CD4-positive, alpha-beta T cell treated with Interleukin-4 for 4 hours (primary cell): ENCODE results near the gene MAPK4.
"Not testable (repeated sequence)": the region's sequence is repeated elsewhere in the genome, so short reads cannot be mapped to it uniquely, and the experiment has no call there.

ENCODE experiments used
- DNase-seq: peaks from one replicate; pipeline ENCODE4 v3.0.0-alpha.2; 2020

MAPK4 gene

GRCh38 chr18:50695431-50696176, 135.7 kb downstream of the MAPK4 start:
- DNase-seq = no peak

DNA sequence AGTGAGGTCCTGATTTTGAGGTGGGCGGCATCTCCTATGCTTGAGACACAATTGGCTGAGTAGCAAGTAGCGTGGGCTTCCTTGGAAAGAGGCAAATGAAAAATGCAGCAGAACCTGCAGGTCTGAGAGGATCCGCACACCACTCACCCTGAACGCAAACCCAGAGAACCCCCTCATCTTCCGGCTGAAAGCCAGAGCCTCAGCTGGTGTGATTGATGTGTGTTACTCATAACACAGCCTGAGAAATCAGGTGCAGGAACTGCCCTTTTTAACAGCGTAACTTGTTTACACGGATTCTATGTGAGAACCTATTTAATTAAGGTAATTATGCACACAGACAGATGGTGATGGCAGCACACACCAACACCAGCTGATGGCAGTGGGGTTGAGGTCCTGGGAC, 136.5 kb downstream of the MAPK4 start:
- DNase-seq = no peak

- no peak for DNase-seq
Observed at GRCh38 chr18:50696929-50697328, 137.0 kb downstream of the MAPK4 start.

DNA sequence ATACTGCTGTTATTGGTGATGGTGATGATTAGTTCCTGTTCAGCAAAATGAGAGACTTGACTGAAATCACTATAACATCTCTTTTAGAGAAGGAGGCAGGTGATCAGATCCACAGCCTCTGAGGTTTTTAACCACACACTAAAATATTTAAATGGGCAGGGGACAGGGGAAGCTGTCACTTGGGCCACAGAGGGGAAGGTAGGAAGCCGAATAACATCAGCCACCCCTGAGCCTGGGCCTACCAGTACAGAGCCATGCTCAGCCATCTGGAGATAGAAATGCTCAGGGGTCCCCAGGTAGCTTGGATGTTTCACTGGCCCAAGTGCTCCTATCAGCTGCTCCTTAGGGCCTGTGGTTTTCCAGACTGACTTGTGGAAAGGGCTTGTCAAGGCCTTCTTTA, 137.6 kb downstream of the MAPK4 start:
- no peak for DNase-seq

DNA sequence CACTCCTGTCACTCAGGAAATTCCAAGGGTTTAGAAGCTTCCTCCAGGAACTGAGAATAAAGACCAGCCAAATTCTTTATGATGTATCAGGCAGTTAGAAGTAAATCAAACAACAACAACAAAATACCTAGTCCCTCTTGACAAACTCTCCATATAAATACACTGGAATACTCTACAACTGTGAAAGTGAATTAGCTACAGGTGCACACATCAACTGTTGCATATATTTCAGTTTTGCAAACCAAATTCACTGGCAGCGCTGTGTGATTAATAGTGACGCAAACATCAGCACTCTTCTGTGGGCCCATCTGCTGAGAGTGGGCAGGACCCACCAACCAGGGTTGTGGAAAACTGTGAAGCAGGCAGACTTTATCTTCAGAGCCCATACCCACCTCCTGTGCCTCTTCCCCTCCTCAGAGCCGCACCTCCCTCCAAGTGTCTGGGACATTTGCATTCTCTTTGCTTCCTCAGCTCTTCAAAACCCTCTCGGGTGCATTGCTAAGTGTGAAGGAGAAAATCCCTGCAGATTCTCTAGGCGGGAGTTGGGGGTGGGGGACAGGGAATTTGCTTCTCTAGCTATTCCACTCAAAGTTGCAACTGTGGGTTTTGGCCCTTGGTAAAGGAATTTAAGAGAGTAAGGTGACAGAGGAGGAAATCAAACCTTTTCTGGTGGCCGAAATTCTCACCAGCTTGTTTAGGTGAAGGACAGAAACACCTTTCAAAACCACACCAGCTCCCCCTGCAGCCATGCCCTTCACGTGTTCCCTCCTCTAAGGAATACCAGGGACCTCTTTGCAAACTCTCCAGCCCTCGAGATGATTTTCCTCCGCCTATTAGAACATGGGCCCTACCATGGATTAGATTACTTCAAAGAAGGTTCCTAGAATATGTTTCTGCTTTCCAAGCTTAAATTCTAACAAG, 140.6 kb downstream of the MAPK4 start:
- DNase-seq = no peak

GRCh38 chr18:50704357-50704940, 144.6 kb downstream of the MAPK4 start:
- DNase-seq = no peak

DNA sequence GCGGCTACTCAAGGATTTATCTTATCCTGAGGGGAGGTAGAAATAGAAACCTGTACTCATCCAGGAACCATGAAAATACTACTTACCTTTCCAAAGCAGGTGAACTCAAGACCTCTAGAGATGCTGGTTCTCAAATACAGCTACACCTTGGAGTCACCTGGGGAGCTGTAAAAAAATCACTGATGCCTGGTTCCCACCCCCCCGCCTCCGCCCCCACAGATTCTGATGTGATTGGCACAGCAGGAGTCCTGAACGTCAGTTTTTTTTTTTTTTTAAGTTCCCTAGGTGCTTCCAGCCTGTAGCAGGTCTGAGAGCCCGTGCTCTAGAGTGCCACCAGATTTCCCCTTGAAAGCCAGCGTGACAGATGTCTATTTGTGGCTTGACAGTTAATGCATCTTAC, 146.3 kb downstream of the MAPK4 start:
- DNase-seq = no peak

DNA sequence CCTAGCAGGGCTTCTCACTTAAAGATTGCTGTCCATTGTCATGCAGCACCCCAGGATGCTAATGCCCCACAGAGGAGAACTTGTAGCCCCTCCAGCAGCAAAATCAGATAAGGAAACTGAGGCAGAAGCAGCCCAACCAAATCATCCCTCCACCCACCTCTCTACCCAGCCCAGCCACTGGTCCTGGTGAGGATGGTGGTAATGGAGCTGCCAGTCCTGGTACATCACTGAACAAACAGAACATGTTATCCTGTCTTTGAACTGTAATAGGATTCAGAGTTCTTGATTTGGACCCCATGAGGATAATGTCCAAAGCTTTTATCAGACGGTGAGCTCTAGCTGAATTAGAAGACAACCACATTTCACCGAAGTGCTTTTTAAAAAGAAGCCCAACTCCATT, 146.8 kb downstream of the MAPK4 start:
- no peak for DNase-seq

DNA sequence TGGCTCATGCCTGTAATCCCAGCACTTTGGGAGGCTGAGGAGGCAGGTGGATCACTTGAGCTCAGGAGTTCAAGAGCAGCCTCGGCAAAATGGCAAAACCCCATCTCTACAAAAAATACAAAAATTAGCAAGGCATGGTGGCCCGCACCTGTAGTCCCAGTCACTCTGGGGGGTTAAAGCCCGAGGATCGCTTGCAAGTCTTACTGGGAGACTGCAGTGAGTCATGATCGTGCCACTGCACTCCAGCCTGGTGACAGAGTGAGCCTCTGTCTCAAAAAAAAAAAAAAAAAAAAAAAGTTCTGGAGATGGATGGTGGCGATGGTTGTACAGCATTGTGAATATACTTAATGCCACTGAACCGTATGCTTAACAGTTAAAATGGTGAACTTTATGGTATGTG, 147.4 kb downstream of the MAPK4 start:
- not testable (repeated sequence) for DNase-seq

- DNase-seq = no peak
Observed at GRCh38 chr18:50707855-50708469, 148.1 kb downstream of the MAPK4 start.

DNA sequence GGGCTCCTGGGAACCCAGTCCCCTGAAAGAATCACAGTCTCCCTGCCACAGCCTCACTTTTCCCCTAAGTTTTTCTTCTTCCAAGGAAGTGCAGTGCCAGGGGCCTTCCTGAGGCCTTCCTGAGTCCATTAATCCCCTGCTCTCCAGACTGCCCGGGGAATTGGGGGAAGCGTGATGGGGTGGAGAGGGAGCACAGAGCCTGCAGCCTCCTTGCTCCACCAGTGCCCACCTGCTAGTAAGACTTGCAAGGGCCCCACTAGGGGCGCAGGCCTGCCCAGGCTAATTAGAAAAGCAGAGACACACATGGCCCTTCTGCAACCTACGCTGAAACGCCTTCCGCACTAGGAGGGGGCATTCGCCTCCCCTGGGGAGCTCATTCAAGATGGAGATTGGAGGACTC, 149.3 kb downstream of the MAPK4 start:
- DNase-seq = no peak

DNA sequence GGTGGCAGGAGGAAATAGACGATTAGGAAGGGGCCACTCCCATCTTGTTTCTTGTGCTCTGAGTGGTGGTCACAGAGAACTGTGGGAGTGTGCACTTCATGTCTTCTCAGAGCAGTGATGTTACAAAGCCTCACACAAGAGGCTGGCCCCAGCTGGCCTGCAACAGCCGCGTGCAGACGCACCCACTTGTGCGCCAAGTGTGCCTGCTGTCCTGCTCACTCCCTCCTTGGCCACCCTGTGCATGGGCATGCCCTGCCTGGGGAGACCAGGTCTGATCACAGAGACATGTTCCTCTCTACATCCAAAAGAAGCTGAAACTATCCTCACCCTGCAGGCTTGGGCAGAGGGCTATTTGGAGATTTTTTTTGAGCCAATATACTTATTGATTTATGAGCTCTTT, 151.5 kb downstream of the MAPK4 start:
- no peak for DNase-seq

- no peak for DNase-seq
Observed at GRCh38 chr18:50715919-50716318, 156.0 kb downstream of the MAPK4 start.

DNA sequence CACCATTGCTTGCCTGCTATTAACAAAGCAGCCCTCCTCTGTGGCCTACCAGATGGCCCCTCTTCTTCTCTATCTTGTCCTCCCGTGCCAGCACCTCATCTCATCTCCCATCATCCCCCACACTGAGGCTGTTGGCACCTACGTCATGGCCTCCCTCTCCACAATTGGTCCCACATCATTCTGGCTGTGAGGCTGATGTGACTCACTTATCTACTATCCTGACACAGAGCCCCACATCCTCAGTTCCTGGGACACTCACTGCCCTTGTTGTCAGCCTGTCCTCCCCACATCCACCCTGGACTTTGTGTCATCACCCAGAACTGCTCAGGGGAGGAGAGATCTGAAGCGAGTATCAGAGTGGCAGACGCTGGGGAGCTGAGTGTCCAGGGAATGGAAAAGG, 157.0 kb downstream of the MAPK4 start:
- no peak for DNase-seq

- no peak for DNase-seq
Observed at GRCh38 chr18:50717563-50717962, 157.7 kb downstream of the MAPK4 start.

DNA sequence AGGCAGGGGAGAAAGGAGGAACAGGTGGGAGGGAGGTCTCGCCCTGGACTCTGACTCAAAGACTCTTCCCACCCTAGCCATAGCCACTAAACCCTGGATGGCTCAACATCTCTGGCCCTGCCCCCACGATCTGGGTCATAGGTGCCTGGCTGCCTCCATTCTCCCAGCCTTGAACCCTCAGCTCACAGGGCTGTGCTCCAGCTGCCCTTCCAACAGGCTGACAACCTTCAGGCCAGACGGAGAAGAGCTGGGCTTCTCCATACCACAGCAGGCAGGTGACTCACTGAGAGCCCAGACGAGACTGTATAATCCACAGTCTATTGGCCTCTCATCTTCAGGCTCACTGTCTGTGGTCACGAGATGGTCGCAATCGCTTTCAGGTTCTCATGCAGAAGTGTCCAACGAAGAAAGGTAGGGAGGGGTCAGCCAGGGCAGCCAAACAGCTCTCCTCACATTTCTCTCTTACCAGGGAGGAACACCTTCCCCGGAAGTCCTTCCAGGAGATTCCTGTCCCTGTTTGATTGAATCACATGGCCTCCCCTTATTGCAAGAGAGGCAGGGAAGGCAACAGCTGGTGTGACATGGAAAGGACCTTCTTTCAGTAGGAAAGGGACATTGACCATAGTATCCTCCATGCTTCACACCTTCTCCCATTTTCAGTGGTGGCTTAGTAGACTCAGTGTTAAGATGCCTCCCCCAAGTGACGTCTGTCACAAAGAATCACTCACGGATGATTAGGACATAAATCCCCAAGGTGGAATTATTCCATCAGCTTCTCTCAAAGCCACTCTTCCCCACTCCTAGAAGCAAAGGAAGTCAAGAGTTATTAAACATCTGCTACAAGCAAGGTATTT, 159.8 kb downstream of the MAPK4 start:
- DNase-seq = no peak

DNA sequence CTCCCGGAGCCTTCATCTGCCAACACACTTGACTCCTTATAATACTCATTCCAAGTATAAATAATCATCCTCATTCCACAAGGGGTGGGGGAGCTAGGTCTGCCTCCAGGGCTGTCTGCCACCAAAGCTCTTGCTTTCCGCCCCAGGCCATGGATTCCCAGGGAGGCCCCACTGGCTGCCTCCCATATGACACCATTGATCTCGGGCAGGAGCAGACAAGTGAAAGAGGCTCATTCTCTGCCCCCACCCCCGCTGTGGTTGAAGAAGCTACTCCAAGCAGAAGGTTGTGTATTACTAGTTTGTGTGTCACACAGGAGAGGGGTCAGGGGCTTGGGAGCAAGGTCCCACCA, 160.4 kb downstream of the MAPK4 start:
- DNase-seq = no peak

DNA sequence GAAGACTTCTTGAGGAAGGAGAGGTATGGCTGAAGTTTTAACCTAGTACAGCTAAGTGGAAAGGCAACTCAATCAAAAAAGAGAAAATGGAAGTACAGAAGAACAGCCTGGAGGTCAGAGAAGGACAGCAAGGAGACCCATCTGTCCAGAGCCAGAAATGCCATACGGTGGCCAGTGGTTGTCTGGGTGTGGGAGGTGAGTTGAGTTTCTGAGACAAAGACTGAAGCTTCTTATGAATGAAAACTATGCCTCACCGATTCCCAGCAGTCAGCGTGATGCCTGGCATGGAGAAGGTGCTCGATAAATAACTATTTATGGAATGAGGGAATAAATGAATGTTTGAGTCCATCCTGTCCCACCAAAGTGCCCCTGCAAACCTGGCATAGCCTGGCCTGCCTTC, 161.1 kb downstream of the MAPK4 start:
- DNase-seq = no peak

- DNase-seq = no peak
Observed at GRCh38 chr18:50721451-50722120, 161.7 kb downstream of the MAPK4 start.

DNA sequence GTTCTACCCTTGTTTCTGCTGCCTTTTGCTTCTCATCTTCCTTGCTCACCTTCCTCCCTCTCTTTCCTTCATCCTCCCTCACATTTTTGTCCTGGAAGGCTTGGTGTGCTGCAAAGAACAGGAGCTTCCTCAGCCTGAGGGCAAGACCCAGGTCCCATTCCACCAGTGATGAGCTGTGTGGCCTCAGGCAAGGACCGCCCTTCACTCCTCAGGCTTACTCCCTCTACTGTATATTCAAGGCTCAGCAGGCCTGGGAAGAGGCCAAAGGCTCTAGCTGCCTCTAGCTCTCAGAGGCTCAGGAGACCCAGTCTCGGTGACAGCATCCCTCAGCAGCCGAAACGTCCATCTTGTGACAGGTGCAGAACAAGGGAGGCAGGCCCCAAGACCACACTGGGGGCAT, 162.4 kb downstream of the MAPK4 start:
- no peak for DNase-seq

DNA sequence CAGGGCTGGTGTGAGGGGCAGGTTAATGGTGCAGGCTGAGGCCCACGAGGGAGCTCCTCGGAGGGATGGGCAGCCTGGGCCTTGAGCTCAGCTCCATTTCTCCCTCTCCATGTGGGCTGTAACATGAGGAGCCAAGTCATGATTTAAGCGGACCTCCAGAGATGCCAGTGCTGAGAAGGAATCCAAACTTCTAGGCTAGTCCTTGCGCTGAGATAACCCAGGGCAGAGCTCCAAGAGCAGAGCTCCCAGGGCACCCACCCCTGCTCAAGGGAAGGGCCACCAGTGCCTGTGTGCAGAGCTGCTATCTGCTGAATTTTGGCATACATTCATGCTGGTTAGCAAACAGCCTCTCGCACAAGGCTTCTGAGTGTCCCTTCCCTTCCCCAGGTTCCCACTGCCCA, 164.9 kb downstream of the MAPK4 start:
- DNase-seq = no peak
